ENCODE measurements around the gene SLC4A8. TPM values are rescaled to one million over a fixed set of nuclear protein-coding genes. Genes with fewer than 3 reads are reported as not detected.

SLC4A8 gene
- total RNA-seq, 2 experiments from 2014 or later = 1.3 to 1.8 TPM

- peaks cover 15% of the 10 kb centered on the region for H3K4me1 Mint-ChIP-seq (ENCODE audit: low read depth)
- POLR2A ChIA-PET = no interaction called here
- no peaks in the 10 kb centered on the region for H3K27me3 Mint-ChIP-seq
- H3K27ac ChIP-seq (ENCODE audit: low read depth in 1 of 2, low read length in 2 of 2) = no peak overlapping the region
- no peaks in the 10 kb centered on the region for H3K27me3 ChIP-seq (ENCODE audit: control insufficient read depth in 1 of 2, insufficient read depth in 2 of 2, low read length in 2 of 2)
- H3K27ac Mint-ChIP-seq = no peak overlapping the region
- DNase-seq = no peak
- H3K36me3 Mint-ChIP-seq (ENCODE audit: low read depth) = no peaks in the 10 kb centered on the region
- no peak overlapping the region for H3K4me3 Mint-ChIP-seq
- intact Hi-C loops (cut with DNase I, micrococcal nuclease) = no loop called here
- H3K4me3 ChIP-seq (ENCODE audit: low read length) = no peak overlapping the region
- TF ChIP-seq CTCF (IDR thresholded peaks at IDR 0.05) = no peak
- H3K36me3 ChIP-seq (ENCODE audit: insufficient read depth, low read length) = no peaks in the 10 kb centered on the region
- H3K4me1 ChIP-seq (ENCODE audit: insufficient read depth, low read length) = peaks cover 7% of the 10 kb centered on the region
- CTCF ChIA-PET = no interaction called here
- H3K9me3 Mint-ChIP-seq = no peaks in the 10 kb centered on the region
- no peaks in the 10 kb centered on the region for H3K9me3 ChIP-seq (ENCODE audit: control insufficient read depth in 1 of 2, insufficient read depth in 1 of 2, low read length in 2 of 2)
- ATAC-seq (ENCODE audit: poor library complexity) = no peak
Observed at GRCh38 chr12:51443573-51443972, 18.9 kb downstream of the SLC4A8 start.

- Histone ChIP-seq H3K4me3 (ENCODE audit: low read length) (no peak overlapping the region), H3K27ac (ENCODE audit: low read depth in 1 of 2, low read length in 2 of 2) (no peak overlapping the region), H3K36me3 (ENCODE audit: insufficient read depth, low read length) (no peaks in the 10 kb centered on the region), H3K4me1 (ENCODE audit: insufficient read depth, low read length) (no peaks in the 10 kb centered on the region), H3K27me3 (ENCODE audit: control insufficient read depth in 1 of 2, insufficient read depth in 2 of 2, low read length in 2 of 2) (no peaks in the 10 kb centered on the region), H3K9me3 (ENCODE audit: control insufficient read depth in 1 of 2, insufficient read depth in 1 of 2, low read length in 2 of 2) (no peaks in the 10 kb centered on the region)
- Mint-ChIP-seq H3K27me3 (no peaks in the 10 kb centered on the region), H3K4me3 (no peak overlapping the region), H3K36me3 (ENCODE audit: low read depth) (no peaks in the 10 kb centered on the region), H3K9me3 (no peaks in the 10 kb centered on the region), H3K4me1 (ENCODE audit: low read depth) (no peaks in the 10 kb centered on the region), H3K27ac (no peak overlapping the region)
- TF ChIP-seq CTCF (IDR thresholded peaks at IDR 0.05) = no peak
- ChIA-PET POLR2A (no interaction called here), CTCF (no interaction called here)
- ATAC-seq (ENCODE audit: poor library complexity) = no peak
- no peak for DNase-seq
- intact Hi-C loops (cut with DNase I, micrococcal nuclease) = no loop called here
Observed at GRCh38 chr12:51448618-51449256, 24.1 kb downstream of the SLC4A8 start.

- Mint-ChIP-seq H3K27ac (no peak overlapping the region), H3K9me3 (no peaks in the 10 kb centered on the region), H3K27me3 (no peaks in the 10 kb centered on the region), H3K4me3 (no peak overlapping the region), H3K36me3 (ENCODE audit: low read depth) (no peaks in the 10 kb centered on the region), H3K4me1 (ENCODE audit: low read depth) (no peaks in the 10 kb centered on the region)
- ChIA-PET POLR2A (no interaction called here), CTCF (interaction anchor here (0.5 kb wide), 1 partner anchor 220 kb away, joined by 4 read pairs; no protein-coding TSS in a partner anchor)
- H3K9me3 ChIP-seq (ENCODE audit: control insufficient read depth in 1 of 2, insufficient read depth in 1 of 2, low read length in 2 of 2) = no peaks in the 10 kb centered on the region
- no peak overlapping the region for H3K27ac ChIP-seq (ENCODE audit: low read depth in 1 of 2, low read length in 2 of 2)
- no peaks in the 10 kb centered on the region for H3K27me3 ChIP-seq (ENCODE audit: control insufficient read depth in 1 of 2, insufficient read depth in 2 of 2, low read length in 2 of 2)
- no peak for DNase-seq
- ATAC-seq (ENCODE audit: poor library complexity) = no peak
- no peak for TF ChIP-seq CTCF (IDR thresholded peaks at IDR 0.05)
- intact Hi-C loops (cut with DNase I, micrococcal nuclease) = no loop called here
- no peaks in the 10 kb centered on the region for H3K4me1 ChIP-seq (ENCODE audit: insufficient read depth, low read length)
- H3K4me3 ChIP-seq (ENCODE audit: low read length) = no peak overlapping the region
- H3K36me3 ChIP-seq (ENCODE audit: insufficient read depth, low read length) = no peaks in the 10 kb centered on the region
Observed at GRCh38 chr12:51449580-51450246, 25.1 kb downstream of the SLC4A8 start.

Measured in CD4-positive, alpha-beta T cell (primary cell).